GM18909 (cell line): ENCODE measurements around the gene ERG.

ENCODE experiments used
- ATAC-seq: cut with Tn5 transposase; IDR thresholded peaks from one replicate; pipeline ENCODE4 v1.9.1; 2021; ENCODE audit warnings: mild to moderate bottlenecking; ENCODE audit not compliant: unreplicated experiment, poor library complexity

The ERG gene

DNA sequence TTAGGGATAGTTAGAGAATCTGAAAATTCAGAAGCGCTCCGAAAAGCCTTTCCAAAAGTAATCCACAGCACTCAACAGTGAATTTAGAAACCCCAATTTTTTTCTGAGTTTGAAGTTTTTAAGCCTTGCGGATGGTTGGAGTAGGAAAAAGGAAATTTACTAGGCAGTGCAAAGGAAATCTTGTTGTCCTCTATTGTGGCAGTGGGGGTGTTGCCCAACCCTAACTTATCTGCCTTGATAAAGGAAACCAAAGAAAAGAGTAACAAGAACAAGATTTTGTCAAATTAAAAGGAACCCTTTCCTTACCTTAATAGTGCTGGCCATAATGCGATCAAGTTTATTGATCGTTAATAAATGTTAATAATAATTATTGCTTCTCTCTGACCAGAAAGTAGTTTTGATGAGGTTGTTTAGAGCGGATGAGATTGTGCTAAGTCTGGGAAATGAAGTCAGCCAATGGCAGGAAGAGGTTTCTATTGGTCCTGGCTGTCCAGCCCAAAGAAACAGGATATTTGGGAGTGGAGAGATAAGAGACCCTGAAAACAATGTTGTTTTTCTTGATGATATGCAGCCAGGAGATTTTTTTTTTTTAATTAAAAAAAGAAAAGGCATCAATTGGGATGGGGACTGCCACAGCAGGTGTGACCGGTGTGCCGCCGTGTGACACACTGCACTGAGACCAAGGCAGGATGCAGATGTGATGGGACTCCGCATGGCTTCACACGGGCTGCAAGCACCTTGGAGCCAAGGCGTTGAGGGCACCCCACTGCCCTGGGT lies at the start of gene ERG:
ERG (minus strand) TSS at position 421 of the 777 bp plus-strand sequence; CDS start at position 324, 97 bp downstream.
- no peak for ATAC-seq

DNA sequence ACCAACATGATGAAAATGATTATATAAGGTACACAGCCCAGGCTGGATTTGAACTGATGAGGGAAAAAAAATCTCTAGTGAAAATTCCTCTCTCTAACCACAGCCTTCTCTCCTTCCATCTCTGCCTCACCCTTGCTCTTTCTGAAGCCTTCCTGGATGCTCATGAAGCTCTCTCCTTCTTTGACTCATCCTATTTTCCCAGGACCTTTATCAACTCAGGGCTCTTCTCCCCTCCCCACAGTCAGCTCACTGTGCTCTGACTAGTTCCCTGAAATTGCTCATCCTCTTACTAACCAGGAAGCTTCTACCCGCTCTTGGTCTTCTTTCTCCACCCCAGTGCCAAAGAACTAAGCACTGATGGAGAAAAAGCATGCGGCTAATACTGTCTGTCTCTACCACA lies 46.4 kb upstream of the ERG start:
- ATAC-seq, result no peak

DNA sequence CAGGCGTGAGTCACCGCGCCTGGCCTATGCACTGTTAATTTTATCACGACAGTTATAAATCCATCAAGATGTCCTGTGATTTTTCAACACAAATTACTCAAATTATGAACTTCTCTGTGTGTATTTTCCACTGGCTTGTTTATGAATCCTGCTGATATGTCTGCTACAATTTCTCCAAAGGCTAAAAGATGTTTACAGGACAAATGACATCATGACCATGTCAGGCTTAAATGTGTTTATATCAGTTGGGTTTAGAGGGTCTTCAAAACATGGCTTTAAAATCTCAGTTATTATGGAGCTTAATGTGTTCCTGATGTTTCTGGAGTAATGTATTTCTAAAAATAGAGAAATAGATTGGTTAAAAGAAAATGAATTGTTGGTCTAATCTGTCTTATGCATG lies 44.0 kb upstream of the ERG start:
- no peak for ATAC-seq

DNA sequence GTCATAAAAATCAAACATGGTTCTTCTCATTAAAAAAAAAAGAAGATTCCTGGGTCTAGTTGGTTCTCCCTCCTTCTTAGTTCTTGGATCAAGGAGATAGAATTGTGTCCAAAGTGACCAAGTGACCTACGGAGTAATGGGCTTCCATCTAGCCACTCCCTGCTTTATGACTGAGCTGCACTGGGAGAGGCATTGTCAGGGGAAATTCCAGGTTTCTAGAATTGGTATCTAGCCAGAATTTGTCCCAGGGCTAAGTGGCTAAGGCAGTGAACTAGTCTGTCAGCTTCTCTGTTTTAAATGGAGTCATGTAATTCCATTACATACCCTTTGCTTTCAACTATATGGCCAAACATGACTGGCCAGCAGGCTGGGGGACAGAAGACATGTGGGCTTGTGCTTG lies 40.1 kb upstream of the ERG start:
- ATAC-seq, result no peak

DNA sequence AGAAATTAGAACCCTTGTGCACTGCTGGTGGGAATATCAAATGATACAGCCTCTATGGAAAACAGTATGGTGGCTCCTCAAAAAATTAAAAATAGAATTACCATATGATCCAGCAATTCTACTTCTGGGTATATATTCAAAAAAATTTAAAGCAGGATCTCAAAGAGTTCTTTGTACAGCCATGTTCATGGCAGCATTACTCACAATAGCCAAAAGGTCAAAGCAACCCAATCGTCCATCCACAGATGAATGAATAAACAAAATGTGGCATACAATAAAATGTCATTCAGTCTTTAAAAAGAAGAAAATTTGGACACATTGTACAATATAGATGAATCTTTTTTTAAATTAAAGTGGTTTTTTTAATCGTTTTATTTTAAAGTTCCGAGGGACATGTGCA lies 36.3 kb upstream of the ERG start:
- ATAC-seq, result no peak

DNA sequence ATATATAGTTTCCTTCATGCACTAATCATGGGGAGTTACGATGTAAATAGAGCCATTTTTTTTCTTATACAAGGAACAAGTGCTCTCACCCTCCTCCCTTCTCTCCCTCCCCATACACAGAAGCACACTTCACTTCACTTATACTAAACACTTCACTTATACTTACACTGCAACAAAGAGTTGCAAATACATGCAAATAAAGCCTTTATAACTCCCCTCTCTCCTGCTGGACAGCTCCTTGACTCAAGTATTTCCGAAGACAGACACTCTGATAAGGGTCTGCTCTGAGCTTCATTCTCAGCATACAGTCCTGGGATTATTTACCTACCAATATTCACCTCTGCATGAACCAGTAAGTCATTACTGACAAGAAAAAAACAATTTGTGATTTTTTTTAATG lies 35.6 kb upstream of the ERG start:
- ATAC-seq, result no peak

GRCh38 chr21:38531591-38531990 lies 33.3 kb upstream of the ERG start:
- ATAC-seq, result no peak

- ATAC-seq, result no peak
Measured at GRCh38 chr21:38531039-38531541, 32.8 kb upstream of the ERG start.

GRCh38 chr21:38527737-38528136 lies 29.5 kb upstream of the ERG start:
- no peak for ATAC-seq

- no peak for ATAC-seq
Measured at GRCh38 chr21:38525454-38525853, 27.2 kb upstream of the ERG start.

GRCh38 chr21:38524168-38525153 lies 26.2 kb upstream of the ERG start:
- no peak for ATAC-seq

DNA sequence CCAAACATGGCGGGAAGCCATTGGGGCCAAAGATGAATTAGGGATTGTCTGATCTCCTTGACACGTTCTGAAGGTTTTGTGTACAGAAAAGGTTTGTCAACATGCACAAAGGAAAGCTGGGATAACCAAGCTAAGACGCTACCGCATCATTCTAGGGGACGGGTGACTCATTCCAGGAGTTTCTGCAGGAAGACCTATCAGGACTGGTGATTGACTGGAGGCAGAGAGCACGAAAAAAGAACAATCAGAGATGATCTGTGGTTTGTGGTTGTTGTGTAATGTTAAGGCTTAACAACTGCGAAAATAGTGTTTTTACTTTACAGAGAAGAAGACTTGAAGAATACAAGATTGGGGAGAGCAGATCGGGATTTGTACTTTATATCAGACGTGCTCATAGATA lies 22.2 kb upstream of the ERG start:
- no peak for ATAC-seq

- no peak for ATAC-seq
Measured at GRCh38 chr21:38511662-38512243, 13.5 kb upstream of the ERG start.

DNA sequence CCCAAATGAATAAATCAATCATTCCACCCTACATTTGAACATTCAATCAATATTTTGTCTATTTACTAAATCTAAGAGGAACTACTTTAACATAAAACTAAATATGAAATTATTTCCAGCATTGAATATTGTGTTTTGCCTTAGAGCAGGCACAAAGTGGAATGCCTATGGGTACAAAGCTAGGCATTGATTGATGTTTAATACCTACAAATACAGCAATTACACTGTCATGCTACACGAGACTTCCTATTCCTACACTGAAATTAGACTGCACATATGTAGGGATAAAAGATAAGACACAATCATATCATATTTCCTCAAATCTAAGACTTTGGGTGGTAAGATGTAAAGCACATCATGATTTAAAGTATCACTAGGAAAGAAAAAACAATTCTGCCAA lies 12.9 kb upstream of the ERG start:
- no peak for ATAC-seq

- ATAC-seq, result no peak
Measured at GRCh38 chr21:38507374-38507942, 9.2 kb upstream of the ERG start.

DNA sequence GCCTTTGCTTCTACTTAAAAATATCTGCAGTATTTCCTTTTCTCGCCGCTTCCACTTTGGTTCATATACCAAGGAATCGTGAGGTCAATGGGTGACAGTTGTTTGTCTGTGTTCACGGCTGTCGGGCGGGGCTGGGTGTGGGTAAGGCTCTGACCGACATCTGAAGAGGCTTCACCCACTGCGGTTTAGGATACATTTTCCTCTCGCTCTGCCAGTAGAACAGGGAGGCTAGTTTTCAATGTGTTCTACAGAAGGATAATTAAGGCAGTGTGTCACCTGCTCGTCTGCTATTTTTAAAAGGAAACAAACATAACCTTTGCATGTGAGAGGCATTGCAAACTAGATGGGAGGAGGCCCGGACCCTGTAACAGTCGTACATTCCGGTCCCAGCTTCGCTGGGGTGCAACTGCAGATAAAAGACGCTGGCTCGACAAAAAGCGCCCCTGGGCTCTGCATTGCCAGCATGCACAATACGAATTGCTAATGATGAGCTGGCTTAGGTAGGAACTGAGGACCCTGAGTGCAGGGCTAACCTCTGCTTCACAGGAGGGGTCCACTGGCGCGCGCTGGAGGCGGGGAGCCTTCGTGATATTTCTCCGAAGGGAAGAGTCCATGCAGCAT lies 8.5 kb upstream of the ERG start:
- ATAC-seq, result no peak

GRCh38 chr21:38505654-38506523 lies 7.6 kb upstream of the ERG start:
- ATAC-seq, result no peak

DNA sequence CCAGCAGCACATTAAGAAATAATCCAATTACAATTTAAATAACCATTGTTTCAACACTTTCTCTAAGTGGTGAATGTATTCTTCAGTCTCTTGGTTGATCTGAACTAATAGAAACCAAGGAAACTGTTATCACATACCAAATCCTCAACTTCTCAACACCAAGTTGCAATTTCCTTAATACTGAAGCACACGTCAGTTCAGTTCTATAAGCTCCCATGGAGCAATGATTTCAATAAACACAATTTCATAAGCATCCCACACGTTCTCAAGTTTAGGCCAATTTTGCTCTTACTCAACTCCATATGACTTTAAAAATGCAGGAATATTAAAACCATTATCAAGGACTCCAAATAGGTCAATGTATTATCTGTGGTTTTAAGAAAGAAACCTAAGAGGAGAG lies 5.8 kb upstream of the ERG start:
- no peak for ATAC-seq

GRCh38 chr21:38503583-38503982 lies 5.3 kb upstream of the ERG start:
- ATAC-seq, result no peak
